ENCODE measurements around the gene ZNF26.
A peak's percentile ranks its signal among the peaks of the same experiment; 100 is the strongest.
"Not testable (repeated sequence)": the region's sequence is repeated elsewhere in the genome, so short reads cannot be mapped to it uniquely, and the experiment has no call there.

The ZNF26 gene

GRCh38 chr12:132956011-132956788, 30.0 kb upstream of the ZNF26 start, which contains the start of gene ZNF605:
Gene ZNF605 (minus strand): TSS chr12:132956306. CDS start chr12:132945635, 10,671 bp downstream.
- peak; percentile 87 for DNase-seq (ENCODE audit: low spot score)

- not testable (repeated sequence) for DNase-seq (ENCODE audit: low spot score)
These were observed 24.4 kb upstream of the ZNF26 start for GRCh38 chr12:132961790-132962189.

- DNase-seq (ENCODE audit: low spot score): not testable (repeated sequence)
These were observed 22.2 kb upstream of the ZNF26 start for GRCh38 chr12:132963947-132964346.

GRCh38 chr12:132965796-132966195, 20.4 kb upstream of the ZNF26 start:
- DNase-seq (ENCODE audit: low spot score): no peak

GRCh38 chr12:132966676-132967415, 19.3 kb upstream of the ZNF26 start:
- no peak for DNase-seq (ENCODE audit: low spot score)

- DNase-seq (ENCODE audit: low spot score): no peak
These were observed 18.4 kb upstream of the ZNF26 start for GRCh38 chr12:132967736-132968135.

- DNase-seq (ENCODE audit: low spot score): no peak
These were observed 13.8 kb upstream of the ZNF26 start for GRCh38 chr12:132972374-132972773.

- DNase-seq (ENCODE audit: low spot score): peak; percentile 8
These were observed 9.3 kb upstream of the ZNF26 start for GRCh38 chr12:132976870-132977269.

- DNase-seq (ENCODE audit: low spot score): peak; percentile 30
These were observed 688 bp downstream of the ZNF26 start for GRCh38 chr12:132986885-132987225.

- DNase-seq (ENCODE audit: low spot score): no peak
These were observed 12.6 kb downstream of the ZNF26 start for GRCh38 chr12:132998741-132999140.

- DNase-seq (ENCODE audit: low spot score): no peak
These were observed 24.6 kb downstream of the ZNF26 start for GRCh38 chr12:133010657-133011297.

- no peak for DNase-seq (ENCODE audit: low spot score)
These were observed 37.4 kb downstream of the ZNF26 start for GRCh38 chr12:133023566-133023965.

GRCh38 chr12:133026996-133027395, 40.8 kb downstream of the ZNF26 start:
- peak; percentile 53 for DNase-seq (ENCODE audit: low spot score)

GRCh38 chr12:133037207-133038005, 51.2 kb downstream of the ZNF26 start, which contains the start of gene ZNF84:
Gene ZNF84 (plus strand): TSS chr12:133037509. CDS start chr12:133041468, 3,959 bp downstream.
- peak; percentile 99 for DNase-seq (ENCODE audit: low spot score)

- no peak for DNase-seq (ENCODE audit: low spot score)
These were observed 52.0 kb downstream of the ZNF26 start for GRCh38 chr12:133038118-133038709.

GRCh38 chr12:133046698-133047097, 60.5 kb downstream of the ZNF26 start:
- no peak for DNase-seq (ENCODE audit: low spot score)

GRCh38 chr12:133057446-133057845, 71.3 kb downstream of the ZNF26 start:
- no peak for DNase-seq (ENCODE audit: low spot score)

GRCh38 chr12:133058203-133059113, 72.3 kb downstream of the ZNF26 start:
- DNase-seq (ENCODE audit: low spot score): no peak

- DNase-seq (ENCODE audit: low spot score): no peak
These were observed 75.8 kb downstream of the ZNF26 start for GRCh38 chr12:133061954-133062353.

- DNase-seq (ENCODE audit: low spot score): no peak
These were observed 77.4 kb downstream of the ZNF26 start for GRCh38 chr12:133063556-133063955.

Data from kidney tubule cell (primary cell).